Motor neuron (in vitro differentiated cells): ENCODE measurements around the gene PTCD2. TPM values are rescaled to one million over a fixed set of nuclear protein-coding genes. Genes with fewer than 3 reads are reported as not detected.

Experiments
- ATAC-seq, 8 experiments: fragments of 200-7000 bp; cut with Tn5 transposase; replicated peaks in 6 of 8; 2 replicates each; pipeline ENCODE4 v1.8.0; 2021; ENCODE audit warnings: mild to moderate bottlenecking in 8 of 8, moderate library complexity in 8 of 8
- H3K27ac ChIP-seq, 2 donors: fragments of 250-450 bp; sonication (Bioruptor Pico); 2 replicates each; pipeline ENCODE4 v1.9.0; 2021; ENCODE audit warnings: antibody characterized with exemption in 2 of 2, mild to moderate bottlenecking in 2 of 2, moderate library complexity in 1 of 2
- H3K4me1 ChIP-seq, 2 donors: fragments of 250-450 bp; sonication (Bioruptor Pico); replicated peaks in 1 of 2; 2 replicates each; pipeline ENCODE4 v1.6.1; 2021; ENCODE audit warnings: antibody characterized with exemption in 2 of 2, mild to moderate bottlenecking in 2 of 2, moderate library complexity in 1 of 2
- H3K4me3 ChIP-seq, 5 donors: fragments of 250-450 bp; sonication (Bioruptor Pico); 2 replicates each; pipeline ENCODE4 v1.9.0; 2021; ENCODE audit warnings: antibody characterized with exemption in 5 of 5, mild to moderate bottlenecking in 5 of 5, moderate library complexity in 4 of 5
- WGBS, 10 experiments: fragments of 450-650 bp; shearing (Covaris generic); methylation state at CpG; one replicate each; pipeline ENCODE4 v1.0.0; 2022; 5-methylcytosine and 5-hydroxymethylcytosine counted together
- in situ Hi-C, 9 experiments: fragments of 400-800 bp; cut with MboI; loops; one replicate each; pipeline ENCODE4 v1.15.0; 2021; ENCODE audit warnings: low sequenced_read_pairs in 9 of 9, low pct_unique_long_range_greater_than_20kb in 2 of 9; ENCODE audit not compliant: unreplicated experiment in 9 of 9
- total RNA-seq, 8 experiments: library from RNA; unstranded; fragments of 300-600 nt; gene quantifications; 2 replicates each; pipeline versions ENCODE4 v1.2.3 to v1.2.4, GENCODE V29; 2022

Gene PTCD2
- total RNA-seq = 10 to 100 TPM in 3 of 8 experiments, 1 to 10 TPM in 5; 4.8 to 20.6 (median 8.5) TPM

DNA sequence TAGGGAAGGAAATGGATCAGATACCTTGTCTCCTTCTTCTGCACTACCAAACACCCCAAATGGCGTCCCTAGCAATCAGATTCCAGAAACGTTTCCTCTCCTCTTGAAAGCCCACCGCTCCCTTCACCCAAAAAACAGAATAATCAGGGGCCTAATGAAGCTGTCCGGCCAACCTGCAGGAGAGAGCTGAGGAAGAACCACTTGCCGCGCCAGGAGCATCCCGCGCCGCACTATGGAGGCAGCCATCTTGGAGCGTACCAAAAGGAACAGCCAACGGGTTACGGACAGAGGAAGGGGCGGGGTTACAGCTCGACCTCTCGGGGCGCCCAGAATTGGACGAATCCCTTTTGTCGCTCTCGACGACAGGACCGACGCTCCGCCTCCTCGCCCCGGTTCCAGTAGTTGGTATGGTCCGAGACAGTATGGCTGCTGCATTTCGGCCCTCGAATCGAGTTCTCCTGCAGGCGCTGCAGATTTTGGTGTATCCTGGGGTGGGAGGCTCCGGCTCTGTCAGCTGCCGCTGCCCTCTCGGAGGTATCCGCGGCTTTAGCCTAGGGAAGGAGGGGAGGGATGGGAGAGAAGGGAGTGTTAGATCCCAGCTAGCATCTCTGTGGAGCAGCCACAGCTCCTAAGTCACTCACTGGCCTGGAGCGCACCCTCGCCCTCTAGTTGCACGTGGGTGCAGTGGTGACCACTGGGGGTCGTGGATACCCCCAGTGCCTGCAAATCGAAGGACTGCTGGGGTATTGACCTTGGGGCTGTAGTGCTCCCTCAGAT is at the start of gene PTCD2, which contains the start of gene MRPS27:
Gene PTCD2, plus strand, starts transcription at position 398 of the 777 bp plus-strand sequence. Its CDS starts 10 bp downstream, at position 408.
Gene MRPS27, minus strand, starts transcription at position 265 of the 777 bp plus-strand sequence. Its CDS starts 19 bp downstream, at position 246.
- H3K27ac ChIP-seq = peak within 1 kb of the TSS; percentile 60 to 76
- in situ Hi-C loops = loop anchor here in 8 of 9 experiments (25.0 kb wide), 2 partner anchors 183 to 533 kb away; no protein-coding TSS in a partner anchor
- peak within 1 kb of the TSS; percentile 51 to 97 (median 72) for H3K4me3 ChIP-seq
- ATAC-seq = peak; percentile 97 to 99 (median 99)
- WGBS, 10 experiments = 0 to 5% (median 0%) methylated on average over 1 to 26 of the region's 40 CpGs; no CpG with 5 or more reads in 1 of the 10 experiments
- H3K4me1 ChIP-seq = peaks cover 0 to 3% of the 10 kb centered on the region in 2 donors

DNA sequence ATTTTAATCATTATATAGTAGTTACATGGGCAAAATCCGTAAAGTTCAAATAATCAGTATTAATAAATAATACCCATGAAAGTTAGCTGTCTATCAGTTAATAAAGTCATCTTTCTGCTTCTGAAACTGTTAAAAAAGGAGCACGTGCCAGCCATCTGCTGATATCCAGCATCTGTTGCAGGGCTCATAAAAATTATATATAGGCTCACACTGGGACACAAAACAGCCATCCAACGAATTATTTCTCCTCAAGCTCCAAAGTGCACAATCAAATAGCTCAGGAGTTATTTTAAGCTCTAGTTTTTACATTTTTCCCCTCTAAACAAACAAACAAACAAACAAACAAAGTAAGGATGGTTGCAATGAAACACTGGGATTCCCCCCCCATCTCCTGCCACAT is 48.5 kb upstream of the PTCD2 start:
- no peaks in the 10 kb centered on the region for H3K4me1 ChIP-seq
- in situ Hi-C loops = no loop called here
- no peak overlapping the region for H3K4me3 ChIP-seq
- 33 to 100% (median 92%) methylated on average over 1 to 3 of the region's 3 CpGs for WGBS, 10 experiments
- no peak overlapping the region for H3K27ac ChIP-seq
- no peak for ATAC-seq

DNA sequence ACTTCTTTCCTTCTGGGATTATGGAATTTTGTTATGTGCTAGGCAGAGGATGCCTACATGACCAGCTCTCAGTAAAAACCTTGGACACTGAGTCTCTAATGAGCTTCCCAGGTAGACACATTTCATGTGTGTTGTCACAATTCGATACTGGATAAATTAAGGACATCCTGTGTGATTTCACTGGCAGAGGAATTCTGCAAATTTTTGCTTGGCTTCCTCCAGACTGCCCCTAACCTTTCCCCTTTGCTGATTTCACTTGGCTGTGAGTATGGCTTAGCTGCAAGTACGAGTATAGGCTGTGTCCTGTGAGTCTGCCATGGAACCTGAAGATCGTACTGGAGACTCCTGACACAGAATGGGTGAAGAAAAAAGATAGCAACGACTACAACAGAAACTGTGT is 47.8 kb upstream of the PTCD2 start:
- in situ Hi-C loops = no loop called here
- WGBS, 10 experiments = 46 to 97% (median 86%) methylated on average over 1 to 4 of the region's 4 CpGs; no CpG with 5 or more reads in 2 of the 10 experiments
- Histone ChIP-seq H3K4me1 (no peaks in the 10 kb centered on the region), H3K4me3 (no peak overlapping the region), H3K27ac (no peak overlapping the region)
- peak in 1 of 8 experiments; percentile 74 for ATAC-seq

DNA sequence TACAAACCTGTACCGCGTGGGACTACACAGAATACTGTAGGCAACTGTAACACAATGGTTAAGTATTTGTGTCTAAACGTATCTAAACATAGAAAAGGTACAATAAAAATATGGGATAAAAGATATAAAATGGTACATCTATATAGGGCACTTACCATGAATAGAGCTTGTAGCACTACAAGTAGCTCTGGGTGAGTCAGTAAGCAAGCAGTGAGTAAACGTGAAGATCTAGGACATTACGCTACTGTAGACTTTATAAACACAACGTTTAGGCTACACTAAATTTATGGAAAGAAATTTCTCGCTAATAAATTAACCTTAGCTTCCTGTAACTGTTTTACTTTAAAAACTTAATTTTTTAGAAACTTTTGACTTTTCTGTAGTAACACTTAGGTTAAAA is 46.6 kb upstream of the PTCD2 start:
- 85 to 100% (median 97%) methylated on average over 1 to 7 of the region's 7 CpGs for WGBS, 10 experiments
- in situ Hi-C loops = no loop called here
- H3K27ac ChIP-seq = no peak overlapping the region
- no peak overlapping the region for H3K4me3 ChIP-seq
- no peak for ATAC-seq
- no peaks in the 10 kb centered on the region for H3K4me1 ChIP-seq

DNA sequence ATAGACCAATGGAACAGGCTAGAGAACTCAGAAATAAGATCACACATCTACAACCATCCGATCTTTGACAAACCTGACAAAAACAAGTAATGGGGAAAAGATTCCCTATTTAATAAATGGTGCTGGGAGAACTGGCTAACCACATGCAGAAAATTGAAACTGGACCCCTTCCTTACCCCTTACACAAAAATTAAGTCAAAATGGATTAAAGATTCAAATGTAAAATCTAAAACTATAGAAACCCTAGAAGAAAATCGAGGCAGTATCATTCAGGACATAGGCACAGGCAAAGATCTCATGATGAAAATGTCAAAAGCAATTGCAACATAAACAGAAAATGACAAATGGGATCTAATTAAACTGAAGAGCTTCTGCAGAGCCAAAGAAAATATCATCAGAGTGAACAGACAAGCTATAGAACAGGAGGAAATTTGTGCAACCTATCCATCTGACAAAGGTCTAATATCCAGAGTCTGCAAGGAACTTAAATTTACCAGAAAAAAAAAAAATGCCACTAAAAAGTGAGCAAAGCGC is 43.9 kb upstream of the PTCD2 start:
- 86 to 100% (median 100%) methylated on average over 1 to 3 of the region's 3 CpGs for WGBS, 10 experiments
- in situ Hi-C loops = no loop called here
- ATAC-seq = no peak

GRCh38 chr5:72280581-72281069 is 39.5 kb upstream of the PTCD2 start:
- 25 to 82% (median 47%) methylated on average over 2 of the region's 2 CpGs; no CpG with 5 or more reads in 3 of the 10 experiments for WGBS, 10 experiments
- peak in 5 of 8 experiments; percentile 30 to 66 (median 40) for ATAC-seq
- in situ Hi-C loops = no loop called here
- Histone ChIP-seq H3K4me3 (no peak overlapping the region), H3K4me1 (peaks cover 27 to 29% of the 10 kb centered on the region in 2 donors), H3K27ac (peak overlapping the region in 1 of 2 donors; percentile 82)

More for the DNA sequence above, 43.9 kb upstream of the PTCD2 start:
- Histone ChIP-seq H3K4me3 (no peak overlapping the region), H3K27ac (no peak overlapping the region), H3K4me1 (peaks cover 9 to 10% of the 10 kb centered on the region in 2 donors)

DNA sequence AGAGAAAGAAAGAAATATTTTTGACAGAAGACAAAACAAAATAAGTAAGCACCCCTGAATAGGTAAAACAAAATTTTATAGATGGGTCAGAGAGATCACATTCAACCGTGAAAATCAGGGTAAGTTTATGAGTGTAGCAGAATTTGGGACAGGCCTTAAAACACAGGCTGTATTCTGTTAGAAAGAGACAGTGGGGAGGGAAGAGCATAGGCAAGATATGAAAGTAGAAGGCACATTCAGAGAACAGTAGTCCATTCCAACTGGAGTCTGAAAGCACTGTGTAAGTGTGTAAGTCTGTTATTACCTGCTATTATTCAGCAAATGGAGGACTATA is 38.8 kb upstream of the PTCD2 start:
- H3K27ac ChIP-seq = peak overlapping the region; percentile 82 to 85
- peaks cover 27 to 29% of the 10 kb centered on the region in 2 donors for H3K4me1 ChIP-seq
- in situ Hi-C loops = no loop called here
- H3K4me3 ChIP-seq = no peak overlapping the region
- peak in 5 of 8 experiments; percentile 33 to 44 (median 42) for ATAC-seq
- 33 to 100% (median 96%) methylated on average over 1 of the region's 1 CpG; no CpG with 5 or more reads in 2 of the 10 experiments for WGBS, 10 experiments

- Histone ChIP-seq H3K4me3 (no peak overlapping the region), H3K27ac (peak overlapping the region; percentile 82 to 85), H3K4me1 (peaks cover 27 to 29% of the 10 kb centered on the region in 2 donors)
- in situ Hi-C loops = no loop called here
- ATAC-seq = peak; percentile 79 to 93 (median 89)
- WGBS, 10 experiments = 3 to 90% (median 61%) methylated on average over 1 to 3 of the region's 3 CpGs
These were observed 38.2 kb upstream of the PTCD2 start for GRCh38 chr5:72281764-72282499.

GRCh38 chr5:72282878-72283277 is 37.3 kb upstream of the PTCD2 start:
- in situ Hi-C loops = no loop called here
- 50 to 100% (median 81%) methylated on average over 1 to 2 of the region's 2 CpGs; no CpG with 5 or more reads in 1 of the 10 experiments for WGBS, 10 experiments

DNA sequence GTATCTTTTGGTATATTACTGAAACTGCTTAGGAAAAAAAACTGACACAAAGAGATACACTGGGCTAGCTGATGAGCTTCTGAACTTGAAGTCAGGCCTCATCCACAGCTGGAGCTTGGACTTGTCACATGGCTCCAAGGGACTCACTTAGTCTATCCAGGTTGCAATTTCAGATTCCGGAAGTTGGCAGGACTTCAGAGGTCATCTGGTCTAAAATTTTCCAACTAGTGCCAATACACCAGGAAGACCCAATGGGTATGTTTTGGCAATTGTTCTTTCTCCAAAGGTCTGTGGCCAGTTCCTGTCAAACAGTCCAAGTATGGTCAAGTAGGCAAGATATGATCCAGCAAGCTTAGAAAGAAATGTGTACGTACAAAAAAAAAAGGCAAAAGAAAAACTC is 36.8 kb upstream of the PTCD2 start:
- no peak overlapping the region for H3K27ac ChIP-seq
- ATAC-seq = no peak
- H3K4me3 ChIP-seq = no peak overlapping the region
- in situ Hi-C loops = no loop called here
- 73 to 100% (median 100%) methylated on average over 1 to 2 of the region's 2 CpGs; no CpG with 5 or more reads in 1 of the 10 experiments for WGBS, 10 experiments
- peaks cover 27 to 29% of the 10 kb centered on the region in 2 donors for H3K4me1 ChIP-seq

More at GRCh38 chr5:72282878-72283277, 37.3 kb upstream of the PTCD2 start:
- Histone ChIP-seq H3K27ac (peak overlapping the region in 1 of 2 donors; percentile 82), H3K4me3 (no peak overlapping the region), H3K4me1 (peaks cover 27 to 29% of the 10 kb centered on the region in 2 donors)
- ATAC-seq = no peak

DNA sequence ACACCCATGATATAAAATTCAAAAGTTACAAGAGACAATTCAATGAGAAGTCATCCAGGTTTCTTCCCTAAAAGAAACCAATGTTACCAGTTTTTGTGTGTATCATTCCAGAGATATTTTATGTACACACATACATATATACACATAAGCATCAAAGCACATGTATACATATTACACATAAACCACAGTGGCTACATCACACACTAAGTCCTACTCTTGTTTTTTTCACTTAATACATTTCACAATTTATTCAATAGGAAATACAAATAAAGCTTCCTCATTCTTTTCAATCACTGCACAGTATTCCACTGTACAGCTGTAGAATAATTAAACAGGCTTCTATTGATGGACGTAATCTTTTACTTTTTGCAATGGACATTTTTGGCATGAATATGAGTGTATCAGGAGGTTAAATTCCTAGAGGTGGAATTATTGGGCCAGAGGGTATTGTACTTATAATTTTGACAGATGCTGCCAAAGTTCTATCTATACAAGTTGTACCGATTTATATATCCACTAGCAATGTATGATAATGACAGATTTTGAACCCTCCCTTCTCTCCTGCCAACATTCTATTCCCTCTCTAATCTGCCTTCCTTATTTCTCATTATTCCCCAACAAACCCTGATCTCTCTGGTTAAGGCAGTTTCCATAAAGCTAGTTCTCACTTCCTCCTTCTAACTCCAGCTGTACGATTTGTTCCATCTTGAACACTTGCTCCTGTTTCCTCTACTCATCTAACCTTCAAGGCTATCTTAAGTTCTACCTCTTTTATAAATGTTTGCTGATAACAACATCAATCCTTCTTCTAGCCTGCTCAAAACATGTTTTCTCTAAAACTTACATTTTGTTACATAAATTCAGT is 35.4 kb upstream of the PTCD2 start:
- in situ Hi-C loops = no loop called here
- peaks cover 27 to 29% of the 10 kb centered on the region in 2 donors for H3K4me1 ChIP-seq
- H3K4me3 ChIP-seq = no peak overlapping the region
- ATAC-seq = peak in 1 of 8 experiments; percentile 62
- no peak overlapping the region for H3K27ac ChIP-seq
- 57 to 100% (median 100%) methylated on average over 1 to 3 of the region's 3 CpGs for WGBS, 10 experiments

GRCh38 chr5:72285424-72285821 is 34.8 kb upstream of the PTCD2 start:
- WGBS, 10 experiments = 78 to 100% (median 90%) methylated on average over 1 to 3 of the region's 3 CpGs; no CpG with 5 or more reads in 1 of the 10 experiments
- Histone ChIP-seq H3K4me3 (no peak overlapping the region), H3K27ac (no peak overlapping the region), H3K4me1 (peaks cover 26 to 28% of the 10 kb centered on the region in 2 donors)
- in situ Hi-C loops = no loop called here
- ATAC-seq = no peak
